ENCODE results near the gene ZFYVE28. TPM values are rescaled to one million over a fixed set of nuclear protein-coding genes. Genes with fewer than 3 reads are reported as not detected.

The ZFYVE28 gene
- total and polyA plus RNA-seq, 11 donors, result 2.6 to 11.9 (median 5.5) TPM

GRCh38 chr4:2387218-2387617, 31.2 kb downstream of the ZFYVE28 start:
- ATAC-seq, result no peak
- TF ChIP-seq POLR2A (IDR thresholded peaks at IDR 0.05), result no peak
- TF ChIP-seq, protein P1, sequence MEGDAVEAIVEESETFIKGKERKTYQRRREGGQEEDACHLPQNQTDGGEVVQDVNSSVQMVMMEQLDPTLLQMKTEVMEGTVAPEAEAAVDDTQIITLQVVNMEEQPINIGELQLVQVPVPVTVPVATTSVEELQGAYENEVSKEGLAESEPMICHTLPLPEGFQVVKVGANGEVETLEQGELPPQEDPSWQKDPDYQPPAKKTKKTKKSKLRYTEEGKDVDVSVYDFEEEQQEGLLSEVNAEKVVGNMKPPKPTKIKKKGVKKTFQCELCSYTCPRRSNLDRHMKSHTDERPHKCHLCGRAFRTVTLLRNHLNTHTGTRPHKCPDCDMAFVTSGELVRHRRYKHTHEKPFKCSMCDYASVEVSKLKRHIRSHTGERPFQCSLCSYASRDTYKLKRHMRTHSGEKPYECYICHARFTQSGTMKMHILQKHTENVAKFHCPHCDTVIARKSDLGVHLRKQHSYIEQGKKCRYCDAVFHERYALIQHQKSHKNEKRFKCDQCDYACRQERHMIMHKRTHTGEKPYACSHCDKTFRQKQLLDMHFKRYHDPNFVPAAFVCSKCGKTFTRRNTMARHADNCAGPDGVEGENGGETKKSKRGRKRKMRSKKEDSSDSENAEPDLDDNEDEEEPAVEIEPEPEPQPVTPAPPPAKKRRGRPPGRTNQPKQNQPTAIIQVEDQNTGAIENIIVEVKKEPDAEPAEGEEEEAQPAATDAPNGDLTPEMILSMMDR (IDR thresholded peaks at IDR 0.05), result no peak

GRCh38 chr4:2386717-2387116, 31.7 kb downstream of the ZFYVE28 start:
- Histone ChIP-seq H3K36me3 (no peaks in the 10 kb centered on the region), H3K27me3 (no peaks in the 10 kb centered on the region), H3K9me3 (no peaks in the 10 kb centered on the region), H3K27ac (no peak overlapping the region), H3K4me1 (peaks cover 0 to 8% (median 0%) of the 10 kb centered on the region in 12 donors), H3K4me3 (no peak overlapping the region)
- no peak for DNase-seq
- intact Hi-C loops (cut with DNase I), result no loop called here
- WGBS, 4 donors, result 91 to 96% (median 95%) methylated on average over 18 to 19 of the region's 19 CpGs
- no peak for ATAC-seq
- TF ChIP-seq POLR2A (IDR thresholded peaks at IDR 0.05), result no peak
- TF ChIP-seq, protein P1 (IDR thresholded peaks at IDR 0.05), result no peak

More at GRCh38 chr4:2387218-2387617, 31.2 kb downstream of the ZFYVE28 start:
- Histone ChIP-seq H3K4me3 (no peak overlapping the region), H3K27me3 (no peaks in the 10 kb centered on the region), H3K9me3 (no peaks in the 10 kb centered on the region), H3K27ac (no peak overlapping the region), H3K4me1 (peaks cover 0 to 8% (median 0%) of the 10 kb centered on the region in 12 donors), H3K36me3 (no peaks in the 10 kb centered on the region)
- no peak for DNase-seq
- 91 to 96% (median 94%) methylated on average over 11 to 17 of the region's 17 CpGs for WGBS, 4 donors
- intact Hi-C loops (cut with DNase I), result no loop called here

DNA sequence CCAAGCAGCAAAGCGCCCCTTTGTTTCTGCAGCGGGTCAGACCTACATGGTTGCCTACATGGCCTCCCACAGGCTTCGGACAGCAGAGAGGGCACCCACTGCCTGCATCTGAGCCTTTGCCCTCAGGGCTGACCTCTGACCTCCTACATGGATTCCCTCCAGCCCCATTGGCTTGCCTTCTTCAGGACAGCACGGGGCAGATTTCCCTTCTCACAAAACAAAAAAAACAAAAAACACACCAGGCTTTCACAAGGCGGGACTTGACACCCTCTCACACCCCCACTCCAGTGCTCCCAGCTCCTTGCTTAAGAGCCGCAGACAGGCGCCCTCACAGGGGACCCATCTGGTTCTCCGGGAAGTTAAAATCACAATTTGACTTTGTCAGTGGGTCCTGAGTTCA, 32.9 kb downstream of the ZFYVE28 start:
- no peak for ATAC-seq
- Histone ChIP-seq H3K4me1 (peaks cover 0 to 8% (median 0%) of the 10 kb centered on the region in 12 donors), H3K4me3 (no peak overlapping the region), H3K27ac (no peak overlapping the region), H3K27me3 (no peaks in the 10 kb centered on the region), H3K9me3 (peaks cover 0 to 5% (median 0%) of the 10 kb centered on the region in 12 donors), H3K36me3 (no peaks in the 10 kb centered on the region)
- 80 to 88% (median 87%) methylated on average over 7 to 8 of the region's 8 CpGs for WGBS, 4 donors
- intact Hi-C loops (cut with DNase I), result no loop called here
- DNase-seq, result no peak
- no peak for TF ChIP-seq POLR2A (IDR thresholded peaks at IDR 0.05)
- TF ChIP-seq, protein P1 (IDR thresholded peaks at IDR 0.05), result no peak

DNA sequence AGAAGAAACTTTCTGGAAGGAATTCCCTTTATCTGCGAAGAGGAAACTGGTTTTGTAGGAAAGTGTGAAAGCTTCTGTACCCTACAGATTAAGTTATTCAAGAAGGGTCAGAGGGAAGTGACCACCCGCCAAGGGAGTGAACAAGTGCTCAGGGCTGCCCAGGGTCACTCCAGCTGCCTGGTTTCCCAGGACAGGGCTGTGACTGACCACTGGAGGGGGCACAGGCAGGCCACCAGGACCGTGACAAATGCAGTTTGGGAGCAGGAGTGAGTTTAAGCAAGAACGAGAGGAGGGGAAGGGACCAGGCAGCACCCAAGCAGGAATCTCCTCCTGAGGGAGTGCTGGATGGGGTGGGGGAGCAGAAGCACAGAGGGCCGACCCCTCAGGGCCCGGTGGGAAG, 34.2 kb downstream of the ZFYVE28 start:
- TF ChIP-seq, protein P1 (IDR thresholded peaks at IDR 0.05), result no peak
- TF ChIP-seq POLR2A (IDR thresholded peaks at IDR 0.05), result no peak
- ATAC-seq, result no peak
- H3K27ac ChIP-seq, result no peak overlapping the region
- H3K9me3 ChIP-seq, result peaks cover 0 to 5% (median 0%) of the 10 kb centered on the region in 12 donors
- 73 to 81% (median 77%) methylated on average over 6 of the region's 6 CpGs for WGBS, 4 donors
- H3K27me3 ChIP-seq, result no peaks in the 10 kb centered on the region
- H3K36me3 ChIP-seq, result no peaks in the 10 kb centered on the region
- peaks cover 0 to 8% (median 0%) of the 10 kb centered on the region in 12 donors for H3K4me1 ChIP-seq
- intact Hi-C loops (cut with DNase I), result no loop called here
- DNase-seq, result no peak
- no peak overlapping the region for H3K4me3 ChIP-seq
